Endothelial cell of umbilical vein (primary cell): ENCODE results near the gene CIP2A. TPM values are rescaled to one million over a fixed set of nuclear protein-coding genes. Genes with fewer than 3 reads are reported as not detected.

Source experiments
- BruUV-seq: library from RNA; stranded (reverse); fragments of 400-500 nt; replicated peaks from 2 replicates; lab custom pipeline; 2021; lab: Mats Ljungman, UMichigan
- CTCF ChIA-PET: fragments of 300-600, 350-600 bp; sonication (Branson Sonifier 250); formaldehyde crosslinking; loops from one replicate; lab custom pipeline; 2021; ENCODE audit warnings: antibody characterized with exemption, inconsistent platforms; lab: Charles Lee
- POLR2A ChIA-PET: fragments of 300-600, 350-600 bp; sonication (Branson Sonifier 250); formaldehyde crosslinking; loops from one replicate; lab custom pipeline; 2021; ENCODE audit warnings: antibody characterized with exemption, inconsistent platforms; lab: Charles Lee
- DNase-seq: peaks from one replicate; pipeline ENCODE4 v3.0.0-alpha.2; 2011; ENCODE audit warnings: low read depth, low spot score
- FAIRE-seq: peaks from 2 replicates; lab custom pipeline; 2011; peaks lifted over from hg19 to GRCh38; lab: Jason Lieb, UNC
- H2AFZ ChIP-seq: 2 replicates; pipeline ENCODE4 v1.6.0; 2012; ENCODE audit warnings: low read depth, low read length, control low read depth, inconsistent platforms
- H3K27ac ChIP-seq: 2 replicates; pipeline ENCODE4 v1.5.1; 2011; ENCODE audit warnings: low read depth, mild to moderate bottlenecking, control low read depth, low read length, moderate library complexity; ENCODE audit not compliant: insufficient read depth
- H3K27me3 ChIP-seq, 2 experiments: 2 replicates each; pipeline versions ENCODE4 v1.6.0 to v1.6.1; 2011; ENCODE audit warnings: low read length in 2 of 2, mixed read lengths in 1 of 2; ENCODE audit not compliant: control insufficient read depth in 2 of 2, insufficient read depth in 2 of 2
- H3K36me3 ChIP-seq, 2 experiments: 2 replicates in 1 of 2; 3 replicates in 1 of 2; pipeline ENCODE4 v1.5.1; 2011; ENCODE audit warnings: low read length in 2 of 2, mild to moderate bottlenecking in 1 of 2, moderate library complexity in 1 of 2; ENCODE audit not compliant: control insufficient read depth in 2 of 2, insufficient read depth in 2 of 2; ENCODE audit errors: extremely low read depth in 1 of 2
- H3K4me1 ChIP-seq: 3 replicates; pipeline ENCODE4 v1.5.1; 2011; ENCODE audit warnings: mild to moderate bottlenecking, low read length; ENCODE audit not compliant: control insufficient read depth, insufficient read depth; ENCODE audit errors: extremely low read depth
- H3K4me2 ChIP-seq: 2 replicates; pipeline ENCODE4 v1.6.1; 2011; ENCODE audit warnings: low read length, control low read depth, mixed read lengths; ENCODE audit not compliant: insufficient read depth
- H3K4me3 ChIP-seq, 3 experiments: fragments of 200-600 bp in 1 of 3; sonication (generic), shearing (Covaris generic) in 1 of 3; replicated peaks in 1 of 3; 2 replicates each; pipeline ENCODE4 v1.5.1; 2011 to 2016; ENCODE audit warnings: control low read depth in 3 of 3, low read length in 3 of 3, mild to moderate bottlenecking in 2 of 3, inconsistent platforms in 1 of 3, low read depth in 1 of 3, moderate library complexity in 1 of 3; ENCODE audit not compliant: insufficient read depth in 1 of 3
- H3K79me2 ChIP-seq: 2 replicates; pipeline ENCODE4 v1.6.0; 2012; ENCODE audit warnings: low read length, inconsistent platforms; ENCODE audit not compliant: control insufficient read depth, insufficient read depth
- H3K9ac ChIP-seq: replicated peaks from 2 replicates; pipeline ENCODE3; 2011; ENCODE audit warnings: low read length, control low read depth; ENCODE audit not compliant: insufficient read depth; ENCODE audit errors: extremely low read depth
- H3K9me1 ChIP-seq: replicated peaks from 3 replicates; pipeline ENCODE4 v1.6.0; 2011; ENCODE audit warnings: mild to moderate bottlenecking, low read length; ENCODE audit not compliant: control insufficient read depth, insufficient read depth; ENCODE audit errors: extremely low read depth
- H3K9me3 ChIP-seq: replicated peaks from 2 replicates; pipeline ENCODE4 v1.5.1; 2012; ENCODE audit warnings: low read length, inconsistent platforms; ENCODE audit not compliant: control insufficient read depth, insufficient read depth
- H4K20me1 ChIP-seq: replicated peaks from 2 replicates; pipeline ENCODE3; 2011; ENCODE audit warnings: mild to moderate bottlenecking, low read length; ENCODE audit not compliant: control insufficient read depth, insufficient read depth; ENCODE audit errors: extremely low read depth
- EZH2 ChIP-seq: IDR thresholded peaks from 2 replicates; pipeline ENCODE4 v1.6.1; 2012; ENCODE audit warnings: borderline replicate concordance, low read depth, mild to moderate bottlenecking, moderate library complexity, low read length, inconsistent platforms; ENCODE audit not compliant: severe bottlenecking
- FOS ChIP-seq: IDR thresholded peaks from 2 replicates; pipeline ENCODE4 v1.6.1; 2011; ENCODE audit warnings: mild to moderate bottlenecking, low read length, moderate library complexity, borderline replicate concordance; ENCODE audit not compliant: insufficient read depth
- GATA2 ChIP-seq: IDR thresholded peaks from 2 replicates; pipeline ENCODE4 v1.7.0; 2011; ENCODE audit warnings: low read depth, mild to moderate bottlenecking, moderate library complexity, mixed read lengths, low read length; ENCODE audit not compliant: insufficient read length, insufficient read depth
- JUN ChIP-seq: IDR thresholded peaks from 2 replicates; pipeline ENCODE4 v1.6.1; 2011; ENCODE audit warnings: borderline replicate concordance, low read depth; ENCODE audit not compliant: insufficient read length, insufficient read depth
- MAX ChIP-seq: IDR thresholded peaks from 2 replicates; pipeline ENCODE4 v1.6.1; 2011; ENCODE audit not compliant: insufficient read depth, insufficient read length
- MYC ChIP-seq: IDR thresholded peaks from one replicate; pipeline ENCODE4 v1.6.1; 2011; ENCODE audit warnings: mild to moderate bottlenecking, low read depth, low read length
- POLR2A ChIP-seq: IDR thresholded peaks from 2 replicates; pipeline ENCODE4 v1.6.1; 2012; ENCODE audit warnings: low read depth, mild to moderate bottlenecking, control low read depth, low read length
- POLR2AphosphoS5 ChIP-seq: IDR thresholded peaks from 2 replicates; pipeline ENCODE4 v1.6.1; 2012; ENCODE audit warnings: low read depth, mild to moderate bottlenecking, control low read depth, low read length, moderate library complexity; ENCODE audit not compliant: insufficient read depth
- dilution Hi-C: fragments of 300-500 bp; cut with MboI; formaldehyde crosslinking; loops from one replicate; pipeline ENCODE4 v1.15.0; 2019; ENCODE audit warnings: low sequenced_read_pairs; ENCODE audit not compliant: extremely low pct_ligation_motif_present
- intact Hi-C: fragments of 100-400 bp; cut with micrococcal nuclease; formaldehyde crosslinking; loops from one replicate; pipeline ENCODE4 v1.10.0; 2022
- polyA plus RNA-seq, 4 experiments: library from polyadenylated mRNA; depleted of rRNA in 3 of 4; stranded (reverse) in 3 of 4; unstranded in 1 of 4; fragments of >200 nt; gene quantifications; 2 replicates each; pipeline versions ENCODE4 v1.2.1 to v1.2.3, GENCODE V29; 2011 to 2012; ENCODE audit warnings: missing spikeins in 1 of 4
- total RNA-seq: library from RNA; stranded (reverse); gene quantifications from 2 replicates; pipeline ENCODE4 v1.2.3, GENCODE V29; 2021
- TF ChIP-seq, protein P1 (sequence below), 2 donors: IDR thresholded peaks; 1 replicate in 1 of 2; 2 replicates in 1 of 2; pipeline ENCODE4 v1.5.1; 2011; ENCODE audit warnings: low read length in 2 of 2, mild to moderate bottlenecking in 2 of 2, moderate library complexity in 2 of 2, control low read depth in 1 of 2, inconsistent platforms in 1 of 2, low read depth in 1 of 2; ENCODE audit not compliant: insufficient read depth in 1 of 2; ENCODE audit errors: extremely low read depth in 1 of 2

The CIP2A gene
- total and polyA plus RNA-seq, 2 donors (not counting 3 experiments of a cell fraction or from before 2014, with no cell fraction given) = 9.4 to 33.7 TPM

DNA sequence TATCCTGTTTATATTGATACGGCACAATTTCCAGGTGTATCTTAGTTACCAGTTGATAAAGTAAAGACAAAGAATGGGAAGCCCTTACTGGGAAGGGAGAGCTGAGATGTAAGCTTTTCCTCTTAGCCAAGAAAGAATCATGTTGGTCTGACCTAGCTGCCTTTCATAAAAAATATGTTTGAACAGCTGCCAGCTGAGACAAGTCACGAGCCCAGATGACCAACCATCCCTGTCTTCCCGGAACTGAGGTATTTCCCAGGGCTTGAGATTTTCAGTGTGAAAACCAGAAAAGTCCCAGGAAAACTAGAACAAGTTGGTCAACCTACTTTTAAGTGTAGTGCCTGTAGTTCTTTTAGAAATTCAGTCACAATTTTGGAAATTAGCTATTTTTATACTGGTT lies 75.3 kb downstream of the CIP2A start:
- Histone ChIP-seq H3K4me1 (no peaks in the 10 kb centered on the region), H2AFZ (no peak overlapping the region), H3K27me3 (peaks cover 0 to 7% of the 10 kb centered on the region in 2 experiments), H3K27ac (no peak overlapping the region), H3K36me3 (no peaks in the 10 kb centered on the region), H3K79me2 (no peaks in the 10 kb centered on the region), H3K9me1 (no peaks in the 10 kb centered on the region), H3K4me3 (no peak overlapping the region), H3K4me2 (no peak overlapping the region), H3K9me3 (no peaks in the 10 kb centered on the region), H4K20me1 (no peaks in the 10 kb centered on the region), H3K9ac (no peak overlapping the region)
- TF ChIP-seq MYC = no peak
- TF ChIP-seq, protein P1, sequence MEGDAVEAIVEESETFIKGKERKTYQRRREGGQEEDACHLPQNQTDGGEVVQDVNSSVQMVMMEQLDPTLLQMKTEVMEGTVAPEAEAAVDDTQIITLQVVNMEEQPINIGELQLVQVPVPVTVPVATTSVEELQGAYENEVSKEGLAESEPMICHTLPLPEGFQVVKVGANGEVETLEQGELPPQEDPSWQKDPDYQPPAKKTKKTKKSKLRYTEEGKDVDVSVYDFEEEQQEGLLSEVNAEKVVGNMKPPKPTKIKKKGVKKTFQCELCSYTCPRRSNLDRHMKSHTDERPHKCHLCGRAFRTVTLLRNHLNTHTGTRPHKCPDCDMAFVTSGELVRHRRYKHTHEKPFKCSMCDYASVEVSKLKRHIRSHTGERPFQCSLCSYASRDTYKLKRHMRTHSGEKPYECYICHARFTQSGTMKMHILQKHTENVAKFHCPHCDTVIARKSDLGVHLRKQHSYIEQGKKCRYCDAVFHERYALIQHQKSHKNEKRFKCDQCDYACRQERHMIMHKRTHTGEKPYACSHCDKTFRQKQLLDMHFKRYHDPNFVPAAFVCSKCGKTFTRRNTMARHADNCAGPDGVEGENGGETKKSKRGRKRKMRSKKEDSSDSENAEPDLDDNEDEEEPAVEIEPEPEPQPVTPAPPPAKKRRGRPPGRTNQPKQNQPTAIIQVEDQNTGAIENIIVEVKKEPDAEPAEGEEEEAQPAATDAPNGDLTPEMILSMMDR (IDR thresholded peaks at IDR 0.05; ENCODE audit: extremely low read depth in 1 of 2, insufficient read depth in 1 of 2, low read depth in 1 of 2, low read length in 2 of 2) = no peak
- TF ChIP-seq GATA2 = no peak
- no peak for TF ChIP-seq JUN
- no peak for TF ChIP-seq POLR2A
- TF ChIP-seq EZH2 = no peak
- no TSS peak for BruUV-seq
- intact Hi-C loops (no loop called here), dilution Hi-C loops (no loop called here)
- FAIRE-seq (no peak), DNase-seq (no peak)
- CTCF ChIA-PET = interaction anchor here (0.7 kb wide), 1 partner anchor 26 kb away, joined by 3 read pairs; no protein-coding TSS in a partner anchor
- POLR2A ChIA-PET = no interaction called here

- Histone ChIP-seq H3K4me3 (no peak overlapping the region), H3K79me2 (no peaks in the 10 kb centered on the region), H3K9ac (no peak overlapping the region), H3K27ac (no peak overlapping the region), H3K4me1 (no peaks in the 10 kb centered on the region), H3K9me3 (no peaks in the 10 kb centered on the region), H3K4me2 (no peak overlapping the region), H3K27me3 (peaks cover 0 to 7% of the 10 kb centered on the region in 2 experiments), H2AFZ (no peak overlapping the region), H4K20me1 (no peaks in the 10 kb centered on the region), H3K36me3 (no peaks in the 10 kb centered on the region), H3K9me1 (no peaks in the 10 kb centered on the region)
- no peak for FAIRE-seq
- no peak for DNase-seq
- dilution Hi-C loops (no loop called here), intact Hi-C loops (no loop called here)
- no TSS peak for BruUV-seq
- ChIA-PET POLR2A (no interaction called here), CTCF (no interaction called here)
- no peak for TF ChIP-seq GATA2
- TF ChIP-seq, protein P1 (IDR thresholded peaks at IDR 0.05; ENCODE audit: extremely low read depth in 1 of 2, insufficient read depth in 1 of 2, low read depth in 1 of 2, low read length in 2 of 2) = no peak
- no peak for TF ChIP-seq MYC
- TF ChIP-seq MAX = no peak
- TF ChIP-seq POLR2A = no peak
- TF ChIP-seq EZH2 = no peak
- TF ChIP-seq JUN = no peak
- no peak for TF ChIP-seq FOS
- no peak for TF ChIP-seq POLR2AphosphoS5
These were observed 76.6 kb downstream of the CIP2A start for GRCh38 chr3:108512671-108513070.
